ENCODE data around the gene DLL4.

DLL4 gene

GRCh38 chr15:40900256-40901052, 28.7 kb upstream of the DLL4 start:
- no peaks in the 10 kb centered on the region for H3K9me3 Mint-ChIP-seq (ENCODE audit: low read depth)
- no peaks in the 10 kb centered on the region for H3K27me3 Mint-ChIP-seq
- H3K36me3 Mint-ChIP-seq: peaks cover 6% of the 10 kb centered on the region
- no peak overlapping the region for H3K27ac Mint-ChIP-seq
- H3K4me1 Mint-ChIP-seq (ENCODE audit: low read depth): peaks cover 34% of the 10 kb centered on the region
- H3K4me3 Mint-ChIP-seq: no peak overlapping the region

- H3K9me3 Mint-ChIP-seq (ENCODE audit: low read depth): no peaks in the 10 kb centered on the region
- peaks cover 6% of the 10 kb centered on the region for H3K36me3 Mint-ChIP-seq
- peaks cover 29% of the 10 kb centered on the region for H3K4me1 Mint-ChIP-seq (ENCODE audit: low read depth)
- H3K27ac Mint-ChIP-seq: no peak overlapping the region
- H3K4me3 Mint-ChIP-seq: no peak overlapping the region
- H3K27me3 Mint-ChIP-seq: no peaks in the 10 kb centered on the region
Observed at GRCh38 chr15:40901053-40901443, 28.1 kb upstream of the DLL4 start.

GRCh38 chr15:40902605-40903561, 26.3 kb upstream of the DLL4 start:
- Mint-ChIP-seq H3K4me3 (no peak overlapping the region), H3K36me3 (peaks cover 6% of the 10 kb centered on the region), H3K27me3 (no peaks in the 10 kb centered on the region), H3K27ac (no peak overlapping the region), H3K4me1 (ENCODE audit: low read depth) (peaks cover 27% of the 10 kb centered on the region), H3K9me3 (ENCODE audit: low read depth) (no peaks in the 10 kb centered on the region)

GRCh38 chr15:40904552-40905201, 24.5 kb upstream of the DLL4 start:
- Mint-ChIP-seq H3K9me3 (ENCODE audit: low read depth) (no peaks in the 10 kb centered on the region), H3K4me3 (no peak overlapping the region), H3K27ac (no peak overlapping the region), H3K36me3 (peaks cover 5% of the 10 kb centered on the region), H3K4me1 (ENCODE audit: low read depth) (peaks cover 24% of the 10 kb centered on the region), H3K27me3 (no peaks in the 10 kb centered on the region)

GRCh38 chr15:40906091-40906990, 22.8 kb upstream of the DLL4 start:
- peak overlapping the region; percentile 79 for H3K4me3 Mint-ChIP-seq
- H3K27me3 Mint-ChIP-seq: no peaks in the 10 kb centered on the region
- H3K27ac Mint-ChIP-seq: no peak overlapping the region
- peaks cover 3% of the 10 kb centered on the region for H3K36me3 Mint-ChIP-seq
- H3K9me3 Mint-ChIP-seq (ENCODE audit: low read depth): no peaks in the 10 kb centered on the region
- H3K4me1 Mint-ChIP-seq (ENCODE audit: low read depth): peaks cover 20% of the 10 kb centered on the region

GRCh38 chr15:40906991-40907802, 21.9 kb upstream of the DLL4 start:
- Mint-ChIP-seq H3K36me3 (peaks cover 3% of the 10 kb centered on the region), H3K27ac (peak overlapping the region; percentile 72), H3K9me3 (ENCODE audit: low read depth) (no peaks in the 10 kb centered on the region), H3K4me1 (ENCODE audit: low read depth) (peaks cover 20% of the 10 kb centered on the region), H3K27me3 (no peaks in the 10 kb centered on the region), H3K4me3 (peak overlapping the region; percentile 79)

- H3K4me3 Mint-ChIP-seq: peak overlapping the region; percentile 63
- H3K27ac Mint-ChIP-seq: peak overlapping the region; percentile 79
- H3K4me1 Mint-ChIP-seq (ENCODE audit: low read depth): peaks cover 16% of the 10 kb centered on the region
- no peaks in the 10 kb centered on the region for H3K9me3 Mint-ChIP-seq (ENCODE audit: low read depth)
- no peaks in the 10 kb centered on the region for H3K27me3 Mint-ChIP-seq
- H3K36me3 Mint-ChIP-seq: peaks cover 3% of the 10 kb centered on the region
Observed at GRCh38 chr15:40908095-40908494, 21.0 kb upstream of the DLL4 start.

GRCh38 chr15:40909662-40910630, 19.2 kb upstream of the DLL4 start:
- H3K9me3 Mint-ChIP-seq (ENCODE audit: low read depth): no peaks in the 10 kb centered on the region
- H3K4me1 Mint-ChIP-seq (ENCODE audit: low read depth): peaks cover 8% of the 10 kb centered on the region
- no peaks in the 10 kb centered on the region for H3K27me3 Mint-ChIP-seq
- no peak overlapping the region for H3K27ac Mint-ChIP-seq
- H3K4me3 Mint-ChIP-seq: no peak overlapping the region
- H3K36me3 Mint-ChIP-seq: no peaks in the 10 kb centered on the region

- H3K4me1 Mint-ChIP-seq (ENCODE audit: low read depth): peaks cover 8% of the 10 kb centered on the region
- H3K36me3 Mint-ChIP-seq: no peaks in the 10 kb centered on the region
- H3K9me3 Mint-ChIP-seq (ENCODE audit: low read depth): no peaks in the 10 kb centered on the region
- H3K27me3 Mint-ChIP-seq: no peaks in the 10 kb centered on the region
- no peak overlapping the region for H3K4me3 Mint-ChIP-seq
- no peak overlapping the region for H3K27ac Mint-ChIP-seq
Observed at GRCh38 chr15:40911141-40911540, 18.0 kb upstream of the DLL4 start.

- no peaks in the 10 kb centered on the region for H3K9me3 Mint-ChIP-seq (ENCODE audit: low read depth)
- no peaks in the 10 kb centered on the region for H3K27me3 Mint-ChIP-seq
- no peak overlapping the region for H3K27ac Mint-ChIP-seq
- H3K36me3 Mint-ChIP-seq: no peaks in the 10 kb centered on the region
- peaks cover 8% of the 10 kb centered on the region for H3K4me1 Mint-ChIP-seq (ENCODE audit: low read depth)
- H3K4me3 Mint-ChIP-seq: no peak overlapping the region
Observed at GRCh38 chr15:40911693-40912092, 17.4 kb upstream of the DLL4 start.

- Mint-ChIP-seq H3K4me1 (ENCODE audit: low read depth) (peaks cover 4% of the 10 kb centered on the region), H3K27ac (no peak overlapping the region), H3K4me3 (no peak overlapping the region), H3K36me3 (no peaks in the 10 kb centered on the region), H3K9me3 (ENCODE audit: low read depth) (no peaks in the 10 kb centered on the region), H3K27me3 (no peaks in the 10 kb centered on the region)
Observed at GRCh38 chr15:40912478-40912877, 16.7 kb upstream of the DLL4 start.

- Mint-ChIP-seq H3K4me1 (ENCODE audit: low read depth) (no peaks in the 10 kb centered on the region), H3K4me3 (no peak overlapping the region), H3K27me3 (no peaks in the 10 kb centered on the region), H3K9me3 (ENCODE audit: low read depth) (no peaks in the 10 kb centered on the region), H3K36me3 (no peaks in the 10 kb centered on the region), H3K27ac (no peak overlapping the region)
Observed at GRCh38 chr15:40914013-40914412, 15.1 kb upstream of the DLL4 start.

- Mint-ChIP-seq H3K27me3 (no peaks in the 10 kb centered on the region), H3K9me3 (ENCODE audit: low read depth) (no peaks in the 10 kb centered on the region), H3K4me1 (ENCODE audit: low read depth) (no peaks in the 10 kb centered on the region), H3K36me3 (no peaks in the 10 kb centered on the region), H3K27ac (no peak overlapping the region), H3K4me3 (no peak overlapping the region)
Observed at GRCh38 chr15:40914486-40914885, 14.7 kb upstream of the DLL4 start.

Measured in activated naive CD8-positive, alpha-beta T cell (primary cell).